ENCODE measurements around the gene ZNF148. TPM values are rescaled to one million over a fixed set of nuclear protein-coding genes. Genes with fewer than 3 reads are reported as not detected.

Gene ZNF148
- total RNA-seq, 2 experiments from 2014 or later = 30.9 to 34.0 TPM

DNA sequence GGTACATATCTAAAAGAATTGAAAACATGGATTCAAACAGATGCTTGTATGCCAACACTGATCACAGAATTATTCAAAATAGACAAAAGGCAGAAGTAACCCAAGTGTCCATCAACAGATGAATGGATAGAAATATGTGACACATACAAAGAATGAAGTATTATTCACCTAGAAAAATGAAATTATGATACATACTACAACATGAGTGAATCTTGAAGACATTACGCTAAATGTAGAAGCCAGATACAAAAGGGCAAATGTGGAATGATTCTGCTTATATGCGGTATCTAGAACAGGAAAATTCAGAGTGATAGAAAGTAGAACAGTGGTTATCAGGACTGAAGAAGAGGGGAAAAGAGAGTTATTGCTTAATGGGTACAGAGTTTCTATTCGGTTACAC lies 136.4 kb downstream of the ZNF148 start:
- Mint-ChIP-seq H3K4me3 (no peak overlapping the region), H3K27ac (no peak overlapping the region), H3K4me1 (ENCODE audit: low read depth) (no peaks in the 10 kb centered on the region), H3K36me3 (ENCODE audit: low read depth) (peaks cover 78% of the 10 kb centered on the region), H3K9me3 (peaks cover 3% of the 10 kb centered on the region), H3K27me3 (no peaks in the 10 kb centered on the region)
- Histone ChIP-seq H3K4me3 (ENCODE audit: low read length) (no peak overlapping the region), H3K27ac (ENCODE audit: low read depth in 1 of 2, low read length in 2 of 2) (no peak overlapping the region), H3K9me3 (ENCODE audit: control insufficient read depth in 1 of 2, insufficient read depth in 1 of 2, low read length in 2 of 2) (peaks cover 0 to 3% of the 10 kb centered on the region in 2 experiments), H3K36me3 (ENCODE audit: insufficient read depth, low read length) (peaks cover 11% of the 10 kb centered on the region), H3K4me1 (ENCODE audit: insufficient read depth, low read length) (no peaks in the 10 kb centered on the region), H3K27me3 (ENCODE audit: control insufficient read depth in 1 of 2, insufficient read depth in 2 of 2, low read length in 2 of 2) (no peaks in the 10 kb centered on the region)
- no peak for ATAC-seq (ENCODE audit: poor library complexity)
- ChIA-PET POLR2A (no interaction called here), CTCF (no interaction called here)
- DNase-seq = no peak
- intact Hi-C loops (cut with DNase I, micrococcal nuclease) = no loop called here
- TF ChIP-seq, protein P1, sequence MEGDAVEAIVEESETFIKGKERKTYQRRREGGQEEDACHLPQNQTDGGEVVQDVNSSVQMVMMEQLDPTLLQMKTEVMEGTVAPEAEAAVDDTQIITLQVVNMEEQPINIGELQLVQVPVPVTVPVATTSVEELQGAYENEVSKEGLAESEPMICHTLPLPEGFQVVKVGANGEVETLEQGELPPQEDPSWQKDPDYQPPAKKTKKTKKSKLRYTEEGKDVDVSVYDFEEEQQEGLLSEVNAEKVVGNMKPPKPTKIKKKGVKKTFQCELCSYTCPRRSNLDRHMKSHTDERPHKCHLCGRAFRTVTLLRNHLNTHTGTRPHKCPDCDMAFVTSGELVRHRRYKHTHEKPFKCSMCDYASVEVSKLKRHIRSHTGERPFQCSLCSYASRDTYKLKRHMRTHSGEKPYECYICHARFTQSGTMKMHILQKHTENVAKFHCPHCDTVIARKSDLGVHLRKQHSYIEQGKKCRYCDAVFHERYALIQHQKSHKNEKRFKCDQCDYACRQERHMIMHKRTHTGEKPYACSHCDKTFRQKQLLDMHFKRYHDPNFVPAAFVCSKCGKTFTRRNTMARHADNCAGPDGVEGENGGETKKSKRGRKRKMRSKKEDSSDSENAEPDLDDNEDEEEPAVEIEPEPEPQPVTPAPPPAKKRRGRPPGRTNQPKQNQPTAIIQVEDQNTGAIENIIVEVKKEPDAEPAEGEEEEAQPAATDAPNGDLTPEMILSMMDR (IDR thresholded peaks at IDR 0.05) = no peak

DNA sequence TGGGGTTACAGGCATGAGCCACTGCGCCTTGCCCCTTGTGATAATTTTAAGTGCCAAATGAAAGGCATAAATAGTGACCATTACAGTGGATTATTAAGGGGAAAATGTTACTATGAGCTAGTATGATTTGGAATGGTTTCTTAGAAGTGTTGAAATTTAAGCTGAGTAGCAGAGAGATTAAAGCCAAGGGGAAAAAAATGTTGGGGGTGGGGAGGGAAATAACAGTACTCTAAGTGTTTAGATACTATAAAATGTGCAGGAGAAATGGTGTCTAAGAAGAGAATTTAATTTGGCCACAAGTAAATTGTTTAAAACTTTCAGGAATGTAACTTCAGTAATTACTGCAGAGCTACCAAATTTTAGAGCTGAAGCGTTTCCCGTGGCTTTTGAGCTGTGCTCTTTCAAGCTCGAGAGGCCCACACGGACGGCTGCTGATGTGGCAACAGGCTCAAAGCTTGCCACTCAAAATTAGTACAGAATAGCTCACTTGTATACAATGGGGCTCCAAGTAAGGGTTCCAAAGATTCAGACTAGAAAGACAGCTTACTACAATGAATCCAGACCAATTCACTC lies 138.7 kb downstream of the ZNF148 start:
- H3K9me3 ChIP-seq (ENCODE audit: control insufficient read depth in 1 of 2, insufficient read depth in 1 of 2, low read length in 2 of 2) = peaks cover 0 to 3% of the 10 kb centered on the region in 2 experiments
- peaks cover 3% of the 10 kb centered on the region for H3K9me3 Mint-ChIP-seq
- H3K4me1 Mint-ChIP-seq (ENCODE audit: low read depth) = no peaks in the 10 kb centered on the region
- peaks cover 25% of the 10 kb centered on the region for H3K36me3 ChIP-seq (ENCODE audit: insufficient read depth, low read length)
- H3K27me3 ChIP-seq (ENCODE audit: control insufficient read depth in 1 of 2, insufficient read depth in 2 of 2, low read length in 2 of 2) = no peaks in the 10 kb centered on the region
- ChIA-PET CTCF (no interaction called here), POLR2A (no interaction called here)
- H3K4me3 Mint-ChIP-seq = no peak overlapping the region
- H3K4me3 ChIP-seq (ENCODE audit: low read length) = no peak overlapping the region
- H3K27ac ChIP-seq (ENCODE audit: low read depth in 1 of 2, low read length in 2 of 2) = no peak overlapping the region
- DNase-seq (no peak), ATAC-seq (ENCODE audit: poor library complexity) (no peak)
- peaks cover 82% of the 10 kb centered on the region for H3K36me3 Mint-ChIP-seq (ENCODE audit: low read depth)
- TF ChIP-seq, protein P1 (IDR thresholded peaks at IDR 0.05) = no peak
- H3K4me1 ChIP-seq (ENCODE audit: insufficient read depth, low read length) = no peaks in the 10 kb centered on the region
- H3K27me3 Mint-ChIP-seq = no peaks in the 10 kb centered on the region
- intact Hi-C loops (cut with DNase I, micrococcal nuclease) = no loop called here
- no peak overlapping the region for H3K27ac Mint-ChIP-seq

DNA sequence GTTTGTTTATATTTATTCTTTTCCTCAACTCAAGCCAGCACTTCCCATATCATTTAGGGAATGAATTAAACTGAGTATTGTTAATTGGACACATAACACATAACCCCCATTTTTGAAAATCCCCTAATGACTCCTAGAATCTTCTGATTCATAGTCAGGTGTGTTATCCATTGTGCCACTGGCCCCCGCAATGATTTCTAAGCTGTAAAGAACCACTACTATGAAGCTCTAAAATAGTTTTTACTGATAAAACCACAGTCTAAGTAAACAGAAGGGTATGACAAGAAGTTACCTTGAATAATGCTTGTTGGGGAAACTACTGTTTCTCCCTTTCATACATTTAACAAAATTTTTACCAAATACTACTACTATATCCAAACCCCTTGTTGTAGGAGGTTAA lies 140.3 kb downstream of the ZNF148 start:
- peaks cover 72% of the 10 kb centered on the region for H3K36me3 Mint-ChIP-seq (ENCODE audit: low read depth)
- no peaks in the 10 kb centered on the region for H3K4me1 Mint-ChIP-seq (ENCODE audit: low read depth)
- Histone ChIP-seq H3K4me3 (ENCODE audit: low read length) (no peak overlapping the region), H3K27me3 (ENCODE audit: control insufficient read depth in 1 of 2, insufficient read depth in 2 of 2, low read length in 2 of 2) (no peaks in the 10 kb centered on the region), H3K4me1 (ENCODE audit: insufficient read depth, low read length) (no peaks in the 10 kb centered on the region), H3K27ac (ENCODE audit: low read depth in 1 of 2, low read length in 2 of 2) (no peak overlapping the region), H3K9me3 (ENCODE audit: control insufficient read depth in 1 of 2, insufficient read depth in 1 of 2, low read length in 2 of 2) (peaks cover 0 to 3% of the 10 kb centered on the region in 2 experiments), H3K36me3 (ENCODE audit: insufficient read depth, low read length) (peaks cover 28% of the 10 kb centered on the region)
- intact Hi-C loops (cut with DNase I, micrococcal nuclease) = no loop called here
- no peak overlapping the region for H3K27ac Mint-ChIP-seq
- POLR2A ChIA-PET = no interaction called here
- H3K4me3 Mint-ChIP-seq = no peak overlapping the region
- DNase-seq (no peak), ATAC-seq (ENCODE audit: poor library complexity) (no peak)
- TF ChIP-seq, protein P1 (IDR thresholded peaks at IDR 0.05) = no peak
- H3K9me3 Mint-ChIP-seq = peaks cover 3% of the 10 kb centered on the region
- CTCF ChIA-PET = no interaction called here
- no peaks in the 10 kb centered on the region for H3K27me3 Mint-ChIP-seq

Measured in CD4-positive, alpha-beta T cell (primary cell).